Medulla oblongata (tissue), 1 donor: Measurements from ENCODE around the gene PRKAR2B.
"Not testable (repeated sequence)": the region's sequence is repeated elsewhere in the genome, so short reads cannot be mapped to it uniquely, and the experiment has no call there.

ENCODE experiments used
- DNase-seq: peaks from one replicate; pipeline ENCODE4 v3.0.0-alpha.2; 2015; ENCODE audit errors: extremely low spot score

The PRKAR2B gene

GRCh38 chr7:107155726-107156125, 111.2 kb downstream of the PRKAR2B start:
- not testable (repeated sequence) for DNase-seq

DNA sequence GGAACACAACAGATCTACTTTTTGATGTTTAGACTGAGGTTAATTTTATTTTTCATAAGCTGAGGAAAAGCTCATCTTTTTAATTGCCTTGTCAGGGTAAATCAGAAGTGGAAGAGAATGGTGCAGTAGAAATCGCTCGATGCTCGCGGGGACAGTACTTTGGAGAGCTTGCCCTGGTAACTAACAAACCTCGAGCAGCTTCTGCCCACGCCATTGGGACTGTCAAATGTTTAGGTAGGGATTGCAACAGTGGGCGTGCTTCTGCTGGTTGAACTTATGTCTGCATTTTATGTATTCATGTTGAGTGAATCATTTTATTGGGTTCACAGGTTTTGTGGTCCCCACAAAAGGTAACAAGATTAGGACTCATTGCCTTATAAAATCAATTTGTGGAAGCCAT, 112.6 kb downstream of the PRKAR2B start:
- no peak for DNase-seq

- DNase-seq: no peak
These were observed 113.5 kb downstream of the PRKAR2B start for GRCh38 chr7:107158028-107158427.

DNA sequence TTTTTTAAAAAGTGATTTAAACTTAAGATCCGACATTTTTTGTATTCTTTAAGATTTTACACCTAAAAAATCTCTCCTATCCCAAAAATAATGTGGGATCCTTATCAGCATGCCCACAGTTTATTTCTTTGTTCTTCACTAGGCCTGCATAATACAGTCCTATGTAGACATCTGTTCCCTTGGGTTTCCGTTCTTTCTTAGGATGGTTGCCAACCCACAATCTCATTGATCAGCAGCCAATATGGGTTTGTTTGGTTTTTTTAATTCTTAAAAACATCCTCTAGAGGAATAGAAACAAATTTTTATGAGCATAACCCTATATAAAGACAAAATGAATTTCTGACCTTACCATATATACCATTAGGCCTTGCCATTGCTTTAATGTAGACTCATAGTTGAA, 115.9 kb downstream of the PRKAR2B start:
- DNase-seq: no peak

GRCh38 chr7:107161415-107161814, 116.9 kb downstream of the PRKAR2B start:
- no peak for DNase-seq

DNA sequence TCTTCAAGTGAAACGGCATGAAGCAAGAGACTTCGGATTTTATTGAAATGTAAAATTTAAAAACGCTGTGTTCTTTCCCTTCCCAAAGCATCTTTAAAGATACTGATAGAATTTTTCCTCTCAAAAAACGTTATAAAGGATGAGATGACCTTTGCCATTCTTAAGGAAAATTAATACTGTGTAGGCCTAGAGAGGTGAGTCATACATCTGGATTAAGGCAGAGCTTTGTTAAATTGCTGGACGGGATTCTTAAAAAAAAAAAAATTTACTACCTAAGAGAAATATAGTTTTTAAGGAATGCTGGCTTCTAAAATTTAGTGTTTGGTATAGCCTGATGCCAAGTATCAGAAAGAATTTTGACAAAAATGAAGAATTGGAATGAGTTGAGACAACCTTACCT, 118.0 kb downstream of the PRKAR2B start:
- DNase-seq: no peak

DNA sequence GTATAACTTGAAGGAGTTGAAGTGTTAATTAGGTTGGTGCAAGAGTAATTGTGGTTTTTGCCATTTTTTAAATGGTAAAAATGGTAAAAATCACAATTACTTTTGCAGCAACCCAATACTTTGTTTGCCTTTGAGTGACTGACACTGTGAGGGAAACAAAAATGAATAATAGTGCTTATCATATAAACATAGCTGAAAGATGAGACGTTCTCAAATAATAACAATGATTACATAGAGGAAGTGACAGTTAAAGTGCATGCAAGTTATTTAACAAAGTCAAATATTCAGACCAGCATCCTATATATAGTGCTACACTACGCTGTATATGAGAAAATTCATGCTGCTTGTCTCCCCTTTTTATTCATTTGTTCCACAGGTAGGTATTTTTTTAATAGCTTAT, 119.6 kb downstream of the PRKAR2B start:
- DNase-seq: no peak

GRCh38 chr7:107165341-107165740, 120.8 kb downstream of the PRKAR2B start:
- no peak for DNase-seq

GRCh38 chr7:107166736-107167426, 122.4 kb downstream of the PRKAR2B start:
- DNase-seq: no peak

GRCh38 chr7:107167483-107168232, 123.2 kb downstream of the PRKAR2B start:
- peak; percentile 85 for DNase-seq

- DNase-seq: peak; percentile 100
These were observed 124.0 kb downstream of the PRKAR2B start, which contains the start of gene HBP1 for GRCh38 chr7:107168233-107169119. TSS of gene HBP1 (plus strand) at chr7:107169003. CDS start at chr7:107179894, 10,891 bp downstream.

GRCh38 chr7:107169120-107170050, 124.9 kb downstream of the PRKAR2B start:
- DNase-seq: peak; percentile 99

DNA sequence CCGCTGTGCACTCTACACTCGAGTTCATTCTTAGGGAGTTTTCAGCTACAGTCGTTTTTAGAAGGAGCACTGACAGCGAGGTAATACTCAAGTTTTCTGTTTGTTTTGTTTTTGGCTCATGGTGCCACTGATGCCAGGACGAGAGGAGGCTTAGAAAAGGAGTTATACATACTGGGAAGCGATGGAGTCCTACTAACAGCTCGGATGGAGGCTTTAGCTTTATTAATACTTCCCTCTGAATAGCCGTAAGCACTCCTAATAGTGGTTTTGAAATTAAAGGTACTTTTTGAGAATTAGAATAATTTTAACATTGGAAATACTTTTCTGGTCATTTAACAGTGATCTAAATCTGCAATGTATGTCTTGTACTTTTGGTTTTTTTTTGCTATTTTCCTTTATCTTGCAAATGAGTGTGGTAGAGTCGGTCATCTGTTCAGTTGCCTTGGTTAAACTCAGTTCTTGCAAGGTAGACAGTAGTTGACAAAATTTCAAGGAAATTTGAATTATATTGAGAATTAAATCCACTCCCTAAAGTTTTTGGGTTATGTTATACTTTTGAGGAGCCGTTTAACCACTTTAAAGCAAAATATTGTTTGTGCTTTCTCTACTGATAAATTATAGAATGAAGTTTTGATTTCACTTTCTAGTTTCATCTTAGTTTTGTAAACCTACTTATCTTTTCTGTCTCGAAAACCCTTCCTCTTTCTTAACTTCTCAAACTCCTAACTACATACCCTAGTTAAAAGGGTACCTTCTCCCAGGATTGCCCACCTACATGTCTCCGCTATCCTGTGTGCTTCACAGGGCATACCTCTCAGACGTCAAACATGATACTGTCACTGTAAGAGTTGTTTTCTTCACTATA, 125.8 kb downstream of the PRKAR2B start:
- DNase-seq: peak; percentile 43

DNA sequence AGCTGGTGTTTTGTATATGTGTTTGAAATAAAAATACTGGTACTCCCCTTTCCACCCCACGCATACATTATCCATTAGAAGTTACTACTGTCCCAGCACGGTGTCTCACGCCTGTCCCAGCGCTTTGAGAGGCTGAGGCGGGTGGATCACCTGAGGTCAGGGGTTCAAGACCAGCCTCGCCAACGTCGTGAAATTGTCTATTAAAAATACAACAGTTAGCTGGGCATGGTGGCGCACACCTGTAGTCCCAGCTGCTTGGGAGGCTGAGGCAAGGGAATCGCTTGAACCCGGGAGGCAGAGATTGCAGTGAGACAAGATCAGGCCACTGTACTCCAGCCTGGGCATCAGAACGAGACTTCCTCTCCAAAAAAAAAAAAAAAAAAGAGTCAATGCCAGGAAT, 127.0 kb downstream of the PRKAR2B start:
- DNase-seq: no peak

DNA sequence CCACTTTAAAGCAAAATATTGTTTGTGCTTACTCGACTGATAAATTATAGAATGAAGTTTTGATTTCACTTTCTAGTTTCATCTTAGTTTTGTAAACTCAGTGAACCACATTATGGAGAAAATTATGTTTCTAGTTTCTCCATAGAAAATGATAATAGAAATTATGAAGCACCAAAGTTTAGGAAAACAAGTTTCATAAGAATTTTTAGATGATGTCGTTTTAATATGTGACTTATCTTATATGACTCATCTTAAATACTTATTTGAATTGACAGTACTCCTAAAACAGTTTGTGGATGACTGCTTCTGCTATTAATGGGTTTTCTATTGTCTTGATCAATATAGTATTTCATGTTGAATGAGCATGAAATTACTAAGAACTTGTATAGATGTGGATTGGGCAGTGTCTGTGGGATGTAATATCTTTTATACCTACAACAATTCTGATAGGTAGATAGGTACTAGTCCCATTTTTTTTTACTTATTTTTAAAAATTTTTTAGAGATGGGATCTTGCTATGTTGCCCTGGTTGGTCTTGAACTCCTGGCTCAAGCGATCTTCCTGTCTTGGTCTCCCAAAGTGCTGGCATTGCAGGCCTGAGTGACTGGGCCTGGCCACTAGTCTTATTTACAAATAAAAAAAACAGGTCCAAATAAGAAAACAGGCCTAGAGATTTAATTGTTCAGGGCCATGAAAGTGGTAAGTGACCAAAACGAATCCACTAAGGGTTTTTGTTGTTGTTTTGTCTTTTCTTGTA, 127.9 kb downstream of the PRKAR2B start:
- no peak for DNase-seq

GRCh38 chr7:107173191-107173590, 128.7 kb downstream of the PRKAR2B start:
- DNase-seq: no peak

DNA sequence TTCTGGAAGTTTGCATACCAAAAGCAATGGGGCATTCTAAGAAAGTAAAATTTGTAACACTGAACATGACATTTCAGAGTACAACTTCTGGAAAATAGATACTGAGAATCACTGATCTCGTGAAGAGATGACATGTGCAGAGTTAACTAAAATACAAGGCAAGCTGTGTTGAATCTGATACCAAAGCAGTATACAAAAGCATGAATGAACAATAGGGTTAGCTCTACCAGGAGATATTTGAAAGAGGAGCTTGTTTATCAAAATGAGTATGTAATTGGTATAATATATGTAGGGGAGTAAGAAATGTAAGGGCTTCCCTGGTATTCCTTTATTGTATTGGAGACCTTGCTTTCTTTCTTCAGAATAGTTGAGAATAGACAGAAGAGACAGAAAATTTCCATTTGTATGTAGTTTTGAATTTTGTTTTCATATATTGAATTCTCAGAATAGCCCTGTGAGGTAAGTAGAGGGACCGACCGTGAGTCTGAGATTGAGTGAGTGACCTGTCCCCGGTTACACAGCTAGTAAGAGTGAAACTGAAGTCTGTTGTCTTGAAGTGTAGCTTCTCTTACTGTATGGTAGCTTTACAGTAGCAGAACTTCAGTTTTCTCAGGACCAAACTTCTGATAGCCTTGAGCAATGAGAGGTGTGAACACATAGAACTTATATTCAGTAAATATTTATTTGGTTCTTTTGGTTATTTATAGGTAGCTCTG, 129.3 kb downstream of the PRKAR2B start:
- peak; percentile 76 for DNase-seq

DNA sequence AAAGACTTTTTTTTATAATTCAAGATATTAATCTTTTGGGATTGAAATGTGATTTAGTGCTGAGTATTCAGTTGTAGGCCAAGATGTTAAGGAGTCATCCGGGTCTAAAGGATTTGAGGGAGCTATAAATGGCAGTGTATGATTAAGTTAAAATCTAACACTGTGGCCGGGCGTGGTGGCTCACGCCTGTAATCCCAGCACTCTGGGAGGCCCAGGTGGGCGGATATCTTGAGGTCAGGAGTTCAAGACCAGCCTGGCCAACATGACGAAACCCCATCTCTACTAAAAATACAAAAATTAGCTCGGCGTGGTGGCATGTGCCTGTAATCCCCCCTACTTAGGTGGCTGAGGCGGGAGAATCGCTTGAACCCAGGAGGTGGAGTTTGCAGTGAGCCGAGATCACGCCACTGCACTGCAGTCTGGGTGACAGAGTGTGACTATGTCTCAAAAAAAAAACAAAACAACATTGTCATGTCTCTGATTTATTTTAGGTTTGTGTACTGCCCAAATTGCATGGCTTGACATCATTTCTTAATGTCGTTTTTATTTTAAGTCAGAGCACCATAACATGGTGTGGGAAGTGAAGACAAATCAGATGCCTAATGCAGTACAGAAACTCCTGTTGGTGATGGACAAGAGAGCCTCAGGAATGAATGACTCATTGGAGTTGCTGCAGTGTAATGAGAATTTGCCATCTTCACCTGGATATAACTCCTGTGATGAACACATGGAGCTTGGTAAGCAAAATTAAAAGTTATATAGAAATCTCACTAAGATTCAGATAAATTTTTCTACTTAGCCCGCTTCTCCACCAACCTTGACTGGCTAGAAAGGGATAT, 135.0 kb downstream of the PRKAR2B start:
- no peak for DNase-seq
